Adrenal gland (tissue), 12 donors: Measurements from ENCODE around the gene CEP131. TPM values are rescaled to one million over a fixed set of nuclear protein-coding genes. Genes with fewer than 3 reads are reported as not detected.

Experiments
- DNase-seq, 7 donors: peaks; one replicate each; pipeline ENCODE4 v3.0.0-alpha.2; 2019 to 2020
- H3K27ac ChIP-seq, 5 donors: fragments of 200-600 bp; sonication (generic) in 4 of 5; 1 replicate in 3 of 5; 2 replicates in 2 of 5; pipeline versions ENCODE4 v1.5.1 to v1.8.0; 2016 to 2020; ENCODE audit warnings: mild to moderate bottlenecking in 1 of 5
- H3K27me3 ChIP-seq: fragments of 200-600 bp; 2 replicates; pipeline ENCODE4 v1.8.0; 2021
- H3K36me3 ChIP-seq, 2 donors: fragments of 200-600 bp; replicated peaks in 1 of 2; 1 replicate in 1 of 2; 2 replicates in 1 of 2; pipeline versions ENCODE4 v1.5.1 to v1.8.0; 2018 to 2022
- H3K4me1 ChIP-seq, 2 donors: fragments of 200-600 bp; replicated peaks in 1 of 2; 1 replicate in 1 of 2; 2 replicates in 1 of 2; pipeline versions ENCODE4 v1.5.1 to v1.8.0; 2018 to 2021
- H3K4me3 ChIP-seq, 4 donors: fragments of 200-600 bp; sonication (generic) in 3 of 4; one replicate each; pipeline ENCODE4 v1.5.1; 2016 to 2018
- H3K9me3 ChIP-seq, 3 donors: fragments of 200-600 bp; sonication (generic) in 1 of 3; replicated peaks in 1 of 3; 1 replicate in 2 of 3; 2 replicates in 1 of 3; pipeline versions ENCODE4 v1.5.1 to v1.8.0; 2016 to 2021
- POLR2A ChIP-seq, 2 donors: fragments of 450-650 bp; IDR thresholded peaks; one replicate each; pipeline ENCODE4 v1.6.1; 2017; ENCODE audit warnings: antibody characterized with exemption in 2 of 2, mild to moderate bottlenecking in 2 of 2, moderate library complexity in 1 of 2
- WGBS, 4 donors: extraction: QIAGEN DNeasy Blood & Tissue Kit in 2 of 4; methylation state at CpG; one replicate each; pipeline versions ENCODE4 v1.1.5 to v1.1.7; 2013 to 2017; 5-methylcytosine and 5-hydroxymethylcytosine counted together
- intact Hi-C, 2 donors: fragments of 100-400 bp; cut with DNase I; formaldehyde crosslinking; loops; one replicate each; pipeline versions ENCODE4 v1.14.1 to v1.15.0; 2022 to 2023
- polyA plus RNA-seq, 3 donors: library from polyadenylated mRNA; stranded (reverse); fragments of 200-250 nt in 2 of 3; fragments of 350-450 nt in 1 of 3; fragmentation: Illumina TruSeq in 1 of 3; extraction: RNeasy Lipid Tissue Mini Kit (QIAGEN cat#74804) in 1 of 3; gene quantifications; one replicate each; pipeline ENCODE4 v1.2.3, GENCODE V29; 2013 to 2014
- total RNA-seq, 9 donors: library from RNA; depleted of rRNA in 4 of 9; stranded (reverse); fragments of >200 nt in 4 of 9; fragments of 120-200 nt in 1 of 9; fragmentation: NEBNext Ultra II Directional in 1 of 9; extraction: Animal tissue kit (Norgen Biotek cat#: 25700) in 1 of 9; gene quantifications; one replicate each; pipeline versions ENCODE4 v1.1.0 to v1.2.4, GENCODE V29; 2013 to 2023
- TF ChIP-seq, protein P1 (sequence below), 6 experiments: fragments of 450-650 bp in 4 of 6; fragments of 200-600 bp in 2 of 6; sonication (generic) in 1 of 6; IDR thresholded peaks; 1 replicate in 5 of 6; 2 replicates in 1 of 6; pipeline versions ENCODE4 v1.5.1 to v1.8.0; 2016 to 2021; ENCODE audit warnings: antibody characterized with exemption in 6 of 6, mild to moderate bottlenecking in 2 of 6, moderate library complexity in 1 of 6
- donor health status: healthy with polysubstance abuse.
- donor health status: Bipolar disorder and iron deficiency.
- donor health status: DM: yes; HTN: yes; CAD: no.
- donor health status: DM: no; HTN: no; CAD: no.
- donor health status: DM: no; HTN: no; CAD: no.
- donor health status: DM: yes; HTN: yes; CAD: no.

The CEP131 gene
- total and polyA plus RNA-seq, 12 donors, result 0.81 to 55.8 (median 8.2) TPM

GRCh38 chr17:81222620-81222905, 202 bp downstream of the CEP131 start:
- 0 to 1% (median 0%) methylated on average over 2 to 30 of the region's 30 CpGs; no CpG with 5 or more reads in 1 of the 4 donors for WGBS, 4 donors
- intact Hi-C loops, result no loop called here
- peak overlapping the region in 3 of 4 donors; percentile 31 to 65 (median 60) for H3K4me3 ChIP-seq

GRCh38 chr17:81221842-81222619, 734 bp downstream of the CEP131 start:
- no peak for TF ChIP-seq POLR2A (IDR thresholded peaks at IDR 0.05)
- TF ChIP-seq, protein P1, sequence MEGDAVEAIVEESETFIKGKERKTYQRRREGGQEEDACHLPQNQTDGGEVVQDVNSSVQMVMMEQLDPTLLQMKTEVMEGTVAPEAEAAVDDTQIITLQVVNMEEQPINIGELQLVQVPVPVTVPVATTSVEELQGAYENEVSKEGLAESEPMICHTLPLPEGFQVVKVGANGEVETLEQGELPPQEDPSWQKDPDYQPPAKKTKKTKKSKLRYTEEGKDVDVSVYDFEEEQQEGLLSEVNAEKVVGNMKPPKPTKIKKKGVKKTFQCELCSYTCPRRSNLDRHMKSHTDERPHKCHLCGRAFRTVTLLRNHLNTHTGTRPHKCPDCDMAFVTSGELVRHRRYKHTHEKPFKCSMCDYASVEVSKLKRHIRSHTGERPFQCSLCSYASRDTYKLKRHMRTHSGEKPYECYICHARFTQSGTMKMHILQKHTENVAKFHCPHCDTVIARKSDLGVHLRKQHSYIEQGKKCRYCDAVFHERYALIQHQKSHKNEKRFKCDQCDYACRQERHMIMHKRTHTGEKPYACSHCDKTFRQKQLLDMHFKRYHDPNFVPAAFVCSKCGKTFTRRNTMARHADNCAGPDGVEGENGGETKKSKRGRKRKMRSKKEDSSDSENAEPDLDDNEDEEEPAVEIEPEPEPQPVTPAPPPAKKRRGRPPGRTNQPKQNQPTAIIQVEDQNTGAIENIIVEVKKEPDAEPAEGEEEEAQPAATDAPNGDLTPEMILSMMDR (IDR thresholded peaks at IDR 0.05), result no peak
- H3K4me3 ChIP-seq, result peak overlapping the region in 3 of 4 donors; percentile 31 to 65 (median 60)
- DNase-seq, result no peak
- intact Hi-C loops, result no loop called here
- peaks cover 6 to 23% of the 10 kb centered on the region in 2 donors for H3K4me1 ChIP-seq
- WGBS, 4 donors, result 8 to 16% (median 9%) methylated on average over 20 to 24 of the region's 24 CpGs; no CpG with 5 or more reads in 1 of the 4 donors
- no peaks in the 10 kb centered on the region for H3K9me3 ChIP-seq
- H3K36me3 ChIP-seq, result peaks cover 0 to 6% of the 10 kb centered on the region in 2 donors
- H3K27me3 ChIP-seq, result no peaks in the 10 kb centered on the region
- no peak overlapping the region for H3K27ac ChIP-seq

More at GRCh38 chr17:81222620-81222905, 202 bp downstream of the CEP131 start:
- Histone ChIP-seq H3K27me3 (no peaks in the 10 kb centered on the region), H3K36me3 (peaks cover 0 to 6% of the 10 kb centered on the region in 2 donors), H3K4me1 (peaks cover 6 to 23% of the 10 kb centered on the region in 2 donors), H3K9me3 (no peaks in the 10 kb centered on the region), H3K27ac (no peak overlapping the region)
- TF ChIP-seq, protein P1 (IDR thresholded peaks at IDR 0.05), result no peak
- no peak for TF ChIP-seq POLR2A (IDR thresholded peaks at IDR 0.05)
- no peak for DNase-seq

GRCh38 chr17:81221371-81221841, 1.4 kb downstream of the CEP131 start:
- no peak for DNase-seq
- H3K27ac ChIP-seq, result no peak overlapping the region
- TF ChIP-seq, protein P1 (IDR thresholded peaks at IDR 0.05), result no peak
- TF ChIP-seq POLR2A (IDR thresholded peaks at IDR 0.05), result no peak
- no peaks in the 10 kb centered on the region for H3K27me3 ChIP-seq
- peaks cover 0 to 6% of the 10 kb centered on the region in 2 donors for H3K36me3 ChIP-seq
- 58 to 81% (median 71%) methylated on average over 7 to 11 of the region's 11 CpGs for WGBS, 4 donors
- no peak overlapping the region for H3K4me3 ChIP-seq
- intact Hi-C loops, result no loop called here
- no peaks in the 10 kb centered on the region for H3K9me3 ChIP-seq
- peaks cover 6 to 23% of the 10 kb centered on the region in 2 donors for H3K4me1 ChIP-seq

GRCh38 chr17:81219476-81220180, 3.1 kb downstream of the CEP131 start:
- no peak for DNase-seq
- Histone ChIP-seq H3K9me3 (no peaks in the 10 kb centered on the region), H3K4me3 (no peak overlapping the region), H3K36me3 (peaks cover 0 to 6% of the 10 kb centered on the region in 2 donors), H3K27me3 (no peaks in the 10 kb centered on the region), H3K4me1 (peaks cover 6 to 23% of the 10 kb centered on the region in 2 donors), H3K27ac (no peak overlapping the region)
- 90 to 97% (median 94%) methylated on average over 8 to 24 of the region's 24 CpGs for WGBS, 4 donors
- intact Hi-C loops, result no loop called here
- no peak for TF ChIP-seq POLR2A (IDR thresholded peaks at IDR 0.05)
- TF ChIP-seq, protein P1 (IDR thresholded peaks at IDR 0.05), result no peak
